GM19025 (cell line): ENCODE data around the gene CGB3.

Source experiments
- ATAC-seq: cut with Tn5 transposase; IDR thresholded peaks from one replicate; pipeline ENCODE4 v1.9.1; 2021; ENCODE audit warnings: mild to moderate bottlenecking, low read depth, moderate library complexity; ENCODE audit not compliant: unreplicated experiment

The CGB3 gene

DNA sequence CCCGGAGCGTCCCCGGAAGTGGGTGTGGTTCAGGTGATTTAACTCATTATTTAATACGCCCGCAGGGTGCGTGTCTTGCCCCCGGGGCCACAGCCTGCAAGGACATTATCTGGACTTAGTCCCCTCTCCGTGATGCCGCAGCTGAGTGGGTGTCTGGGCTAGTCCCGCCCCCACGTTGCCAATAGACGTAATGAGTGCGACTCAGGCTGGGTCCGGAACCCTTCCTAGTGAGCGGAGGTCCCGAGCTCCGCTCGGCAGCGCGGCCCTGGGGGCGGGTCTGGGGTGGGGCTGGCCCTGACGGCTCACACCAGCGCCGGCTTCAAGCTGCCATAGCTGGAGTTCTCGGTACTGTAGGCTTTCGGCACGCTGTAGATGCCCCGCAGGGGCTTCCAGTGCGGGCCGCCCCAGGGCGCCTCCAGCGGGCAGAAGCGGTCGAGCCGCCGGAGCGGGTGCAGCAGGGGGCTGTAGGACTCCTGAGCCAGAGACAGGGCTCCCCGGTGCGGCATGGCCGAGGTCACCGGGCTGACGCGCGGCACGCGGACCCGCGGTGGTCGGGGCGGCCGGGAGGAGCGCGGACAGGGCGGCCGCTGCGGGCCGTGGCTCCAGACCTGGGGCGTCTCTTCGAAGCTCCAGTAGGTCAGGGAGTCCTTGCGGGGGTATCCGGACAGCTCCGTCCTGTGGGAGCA, 6.3 kb downstream of the CGB3 start:
- peak; percentile 36 for ATAC-seq

DNA sequence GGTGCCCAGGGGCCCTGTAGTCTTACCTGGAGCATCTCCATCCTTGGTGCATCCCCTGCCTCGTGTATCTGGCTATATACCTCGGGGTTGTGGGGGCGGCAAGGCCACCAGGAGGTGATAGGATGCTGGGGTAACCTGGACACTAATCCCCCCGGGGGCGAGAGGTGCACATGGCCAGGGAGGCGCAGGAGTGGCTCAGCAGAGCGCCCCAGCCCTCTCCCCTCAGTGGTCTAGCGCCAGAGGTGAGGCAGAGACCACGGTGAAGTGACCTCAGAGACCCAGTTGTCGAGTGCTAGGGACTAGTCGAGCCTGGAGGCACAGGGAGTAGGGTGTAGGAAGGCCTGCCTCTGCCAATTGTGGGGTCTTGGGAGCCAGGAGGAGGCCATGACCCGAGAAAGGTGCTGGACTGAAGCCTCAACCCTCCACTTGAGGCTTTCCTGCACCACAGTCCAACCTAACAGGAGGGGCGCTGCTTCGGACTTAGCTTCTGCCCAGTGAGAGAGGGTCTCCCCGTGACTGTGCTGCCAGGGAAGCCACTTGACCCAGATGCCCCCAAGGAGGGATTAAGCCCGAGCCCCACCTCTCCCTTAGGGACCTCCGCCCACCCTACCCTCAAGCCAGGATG, 7.0 kb downstream of the CGB3 start, which contains the start of gene LHB:
LHB (minus strand) TSS at position 51 of the 625 bp plus-strand sequence; CDS start at position 41, 10 bp downstream.
- no peak for ATAC-seq

DNA sequence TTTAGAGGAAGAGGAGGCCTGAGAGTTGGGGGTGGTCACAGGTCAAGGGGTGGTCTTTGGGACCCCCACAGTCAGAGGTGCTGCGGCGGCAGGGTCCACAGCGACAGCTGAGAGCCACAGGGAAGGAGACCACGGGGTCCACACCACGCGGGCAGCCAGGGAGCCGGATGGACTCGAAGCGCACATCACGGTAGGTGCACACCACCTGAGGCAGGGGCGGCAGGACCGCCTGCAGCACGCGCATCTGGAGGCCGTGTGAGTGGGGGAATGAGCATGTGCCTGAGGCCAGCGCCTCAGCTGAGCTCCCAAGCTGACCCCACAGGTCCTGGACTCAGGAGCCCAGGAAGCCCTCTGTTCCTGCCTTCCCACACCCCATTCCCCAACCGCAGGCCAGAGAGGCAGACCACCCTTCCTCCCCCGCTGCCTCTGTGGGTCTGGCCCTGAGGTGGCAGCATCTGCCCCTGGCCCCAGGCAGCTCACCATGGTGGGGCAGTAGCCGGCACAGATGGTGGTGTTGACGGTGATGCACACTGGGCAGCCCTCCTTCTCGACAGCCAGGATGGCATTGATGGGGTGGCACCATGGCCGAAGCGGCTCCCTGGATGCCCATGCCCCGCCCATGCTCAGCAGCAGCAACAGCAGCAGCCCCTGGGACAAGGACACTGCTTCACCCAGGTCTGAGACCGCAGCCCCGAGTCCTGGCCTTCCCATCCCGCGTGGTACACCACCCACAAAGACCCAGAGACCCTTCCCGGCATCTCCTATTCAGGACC, 7.9 kb downstream of the CGB3 start:
- no peak for ATAC-seq

DNA sequence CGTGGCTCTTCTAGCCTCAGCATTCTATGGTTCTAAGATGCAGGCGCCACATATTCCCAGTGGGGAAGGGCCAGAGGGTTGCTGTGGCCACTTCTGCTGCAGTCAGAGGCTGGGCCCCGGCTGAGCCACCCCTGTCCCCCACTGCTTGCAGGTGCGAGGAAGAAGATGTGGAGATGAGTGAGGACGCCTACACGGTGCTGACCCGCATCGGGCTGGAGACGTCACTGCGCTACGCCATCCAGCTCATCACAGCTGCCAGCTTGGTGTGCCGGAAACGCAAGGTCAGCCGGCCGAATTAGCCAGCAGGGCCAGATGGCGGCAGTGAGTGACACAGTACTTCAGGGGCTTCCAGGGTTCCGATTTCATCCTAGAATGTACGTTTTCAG, 9.3 kb downstream of the CGB3 start:
- no peak for ATAC-seq

DNA sequence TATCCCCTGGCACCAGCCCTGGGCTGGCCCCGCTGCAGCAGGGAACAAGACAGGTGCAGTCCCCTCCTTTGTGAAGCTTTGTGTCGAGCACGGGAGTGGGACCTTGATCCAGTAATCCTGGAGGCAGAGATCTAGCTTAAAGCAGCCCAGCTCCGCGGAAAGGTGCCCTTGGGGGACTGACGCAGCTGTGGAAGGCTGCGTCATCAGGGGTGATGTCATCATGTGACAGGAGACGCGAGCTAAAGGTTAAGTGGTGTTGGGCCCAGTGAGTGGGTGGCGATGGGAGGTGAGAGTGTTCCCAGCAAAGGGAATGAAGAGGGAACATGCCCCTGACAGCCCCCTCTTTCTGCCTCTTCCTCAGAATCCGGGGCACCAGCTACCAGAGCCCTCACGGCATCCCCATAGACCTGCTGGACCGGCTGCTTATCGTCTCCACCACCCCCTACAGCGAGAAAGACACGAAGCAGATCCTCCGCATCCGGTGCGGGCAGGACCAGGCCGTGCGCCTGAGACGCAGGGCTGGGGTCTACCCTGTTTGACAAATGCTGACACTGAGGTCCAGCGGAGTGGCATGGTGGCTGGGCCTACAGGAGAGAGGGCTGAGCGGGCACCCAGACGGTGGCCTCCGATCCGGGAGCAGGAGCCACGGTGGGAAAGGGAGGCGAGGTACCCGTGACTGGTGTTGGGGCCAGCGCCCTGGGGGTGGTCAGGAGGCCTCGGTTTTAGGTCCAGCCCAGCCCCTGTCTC, 9.8 kb downstream of the CGB3 start:
- ATAC-seq: no peak

DNA sequence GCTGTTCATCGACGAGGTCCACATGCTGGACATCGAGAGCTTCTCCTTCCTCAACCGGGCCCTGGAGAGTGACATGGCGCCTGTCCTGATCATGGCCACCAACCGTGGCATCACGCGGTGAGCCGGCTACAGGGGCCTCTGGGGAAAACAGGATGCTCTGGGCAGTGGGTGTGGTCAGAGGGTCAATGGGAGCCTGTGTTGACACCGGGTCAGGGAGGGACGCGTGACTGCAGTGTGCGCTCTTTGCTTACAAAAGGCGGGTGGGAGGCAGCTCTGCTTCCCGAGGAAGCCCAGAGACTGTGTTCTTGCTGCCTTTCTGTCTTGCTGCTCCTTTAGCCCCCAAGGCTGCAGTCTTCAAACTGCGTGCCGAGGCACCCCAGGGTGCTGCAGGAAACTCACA, 12.9 kb downstream of the CGB3 start:
- ATAC-seq: no peak

DNA sequence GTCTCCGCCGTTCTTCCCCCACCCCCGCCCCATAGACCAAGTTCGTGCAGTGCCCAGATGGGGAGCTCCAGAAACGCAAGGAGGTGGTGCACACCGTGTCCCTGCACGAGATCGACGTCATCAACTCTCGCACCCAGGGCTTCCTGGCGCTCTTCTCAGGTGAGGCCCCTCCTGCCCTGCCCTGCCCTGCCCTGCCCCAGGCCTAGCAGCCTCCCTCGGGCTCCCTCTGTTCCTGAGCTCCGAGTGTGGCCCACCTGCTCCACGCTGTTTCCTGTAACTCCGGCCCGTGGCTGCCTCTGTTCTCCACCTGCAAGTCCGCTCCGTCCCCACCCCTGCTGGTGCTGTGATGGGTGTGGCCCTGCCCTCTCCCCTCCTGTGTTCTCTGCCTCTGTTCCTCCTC, 13.7 kb downstream of the CGB3 start:
- no peak for ATAC-seq

DNA sequence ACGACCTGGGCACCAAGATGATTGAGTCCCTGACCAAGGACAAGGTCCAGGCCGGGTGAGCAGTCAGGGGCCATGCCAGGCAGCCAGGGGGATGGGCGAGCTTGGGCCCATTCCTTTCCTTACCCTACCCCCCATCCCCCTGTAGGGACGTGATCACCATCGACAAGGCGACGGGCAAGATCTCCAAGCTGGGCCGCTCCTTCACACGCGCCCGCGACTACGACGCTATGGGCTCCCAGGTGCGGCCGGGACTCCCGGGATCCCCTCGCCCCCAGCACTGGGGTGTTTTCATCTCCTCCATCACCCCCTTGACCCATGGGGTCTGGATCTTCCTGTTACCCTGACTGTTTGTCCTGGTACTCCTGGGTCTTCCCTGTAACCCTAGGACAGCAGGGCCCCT, 14.3 kb downstream of the CGB3 start:
- no peak for ATAC-seq

DNA sequence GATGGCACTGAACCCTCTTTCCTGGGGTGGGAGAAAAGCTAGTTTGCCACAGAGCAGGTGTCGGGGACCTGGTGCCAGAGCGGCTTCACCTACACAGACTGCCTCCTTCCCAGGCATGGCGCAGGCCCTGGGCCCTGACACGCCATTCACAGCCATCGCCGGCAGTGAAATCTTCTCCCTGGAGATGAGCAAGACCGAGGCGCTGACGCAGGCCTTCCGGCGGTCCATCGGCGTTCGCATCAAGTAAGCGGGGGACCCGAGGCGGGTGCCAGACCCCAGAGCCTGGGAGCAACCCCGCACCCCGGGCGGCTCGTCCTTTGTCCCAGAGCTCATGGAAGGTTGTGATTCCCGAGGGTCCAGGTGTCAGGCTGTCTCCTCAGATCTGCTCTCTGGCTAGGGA, 17.2 kb downstream of the CGB3 start:
- ATAC-seq: no peak

DNA sequence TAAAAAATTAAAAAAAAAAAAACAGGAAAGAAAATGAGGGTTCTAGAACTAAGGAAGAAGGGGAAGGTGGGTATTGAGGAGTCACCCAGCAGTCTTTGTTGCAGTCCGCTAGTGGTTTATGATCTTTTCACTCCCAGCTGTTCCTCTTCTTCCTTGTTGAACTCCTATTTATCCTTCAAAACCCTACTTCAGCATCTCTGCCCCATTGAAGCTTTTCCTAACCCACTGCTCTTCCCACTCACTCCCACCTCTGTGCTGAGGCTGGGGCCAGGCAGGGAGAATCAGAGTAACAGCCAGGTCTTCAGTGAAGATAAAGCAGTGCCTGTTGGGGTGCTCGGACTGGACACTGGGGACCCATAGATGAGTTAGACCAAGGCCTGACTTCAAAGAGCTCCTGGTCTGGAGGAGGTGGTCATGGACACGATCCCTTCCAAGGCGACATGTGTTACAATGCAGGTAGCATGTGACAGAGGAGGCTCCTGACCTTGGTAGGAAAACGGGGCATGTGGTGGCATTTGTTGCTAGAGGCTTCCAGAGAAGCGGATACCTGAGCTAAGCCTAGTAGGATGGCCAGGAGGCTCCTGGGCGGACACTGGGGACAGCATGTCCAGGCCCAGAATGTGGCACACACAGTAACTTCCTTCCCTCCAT, 19.0 kb downstream of the CGB3 start:
- ATAC-seq: no peak

DNA sequence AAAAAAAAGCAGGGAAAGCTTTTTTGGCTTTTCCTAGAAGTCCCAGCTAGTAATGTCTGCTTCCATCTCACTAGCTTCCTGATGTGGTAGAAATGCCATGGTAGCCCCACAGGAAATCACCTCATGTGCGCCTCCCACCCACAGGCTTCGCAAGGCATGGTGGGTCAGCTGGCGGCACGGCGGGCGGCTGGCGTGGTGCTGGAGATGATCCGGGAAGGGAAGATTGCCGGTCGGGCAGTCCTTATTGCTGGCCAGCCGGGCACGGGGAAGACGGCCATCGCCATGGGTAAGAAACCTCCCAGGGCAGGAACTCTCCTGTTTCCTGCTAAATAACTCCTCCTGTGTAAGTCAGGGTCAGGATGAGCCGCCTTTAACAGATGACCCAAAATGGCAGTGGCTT, 20.0 kb downstream of the CGB3 start:
- no peak for ATAC-seq

DNA sequence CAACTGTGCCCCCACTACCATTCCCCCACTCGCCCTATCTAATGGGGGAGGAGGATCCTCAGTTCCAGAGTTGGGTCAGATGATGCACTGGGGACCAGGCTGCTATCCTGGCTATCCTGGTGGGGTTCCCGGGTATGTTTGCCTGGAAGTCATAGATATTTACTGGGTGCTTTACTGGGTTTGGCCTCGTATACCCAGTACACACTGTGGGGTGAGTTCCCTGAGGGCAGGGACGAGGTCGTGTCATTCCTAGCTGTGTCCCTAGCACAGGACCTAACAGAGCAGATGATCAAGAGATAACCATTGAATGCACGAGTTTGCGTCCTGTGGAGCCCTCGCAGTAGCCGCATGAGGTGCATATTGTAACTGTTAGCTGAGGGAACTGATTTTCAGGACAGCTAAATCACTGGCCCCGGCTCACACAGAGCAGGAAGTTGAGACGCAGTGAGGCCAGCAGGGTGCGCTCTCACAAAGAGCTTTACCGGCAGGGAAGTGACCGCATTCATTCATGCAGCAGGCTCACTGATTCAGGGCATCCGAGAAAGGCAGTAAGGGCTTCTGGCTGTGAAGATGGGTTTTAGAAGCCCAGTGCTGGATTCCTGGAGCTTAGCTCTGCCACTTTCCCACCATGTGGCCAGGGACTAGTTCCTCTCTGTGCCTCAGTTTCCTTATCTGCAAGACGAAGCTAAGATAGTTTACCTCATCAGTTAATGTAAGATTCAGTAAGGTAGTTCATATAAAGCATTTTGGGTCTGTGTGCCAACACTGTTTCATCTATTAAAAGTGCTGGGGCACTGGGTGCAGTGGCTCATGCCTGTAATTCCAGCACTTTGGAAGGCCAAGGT, 24.4 kb downstream of the CGB3 start:
- no peak for ATAC-seq

DNA sequence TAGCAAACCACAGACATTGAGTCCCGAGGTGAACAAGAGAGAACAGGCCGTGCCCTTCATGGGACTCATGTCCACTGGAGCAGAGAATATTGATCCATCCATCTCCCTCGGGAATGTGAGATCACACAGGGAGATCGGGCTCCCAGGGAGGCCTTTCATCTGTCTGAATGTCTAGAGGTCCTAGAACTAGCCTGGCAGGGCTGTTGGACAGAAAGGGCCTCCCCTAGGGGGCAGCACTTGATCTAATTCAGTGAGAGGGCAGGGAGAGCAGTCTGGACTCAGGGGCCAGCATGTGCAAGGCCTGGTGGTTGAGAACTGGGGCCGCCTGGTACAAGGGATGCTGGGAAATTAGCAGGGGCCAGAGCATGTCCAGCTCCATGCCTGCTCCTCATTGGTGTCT, 26.2 kb downstream of the CGB3 start:
- no peak for ATAC-seq

DNA sequence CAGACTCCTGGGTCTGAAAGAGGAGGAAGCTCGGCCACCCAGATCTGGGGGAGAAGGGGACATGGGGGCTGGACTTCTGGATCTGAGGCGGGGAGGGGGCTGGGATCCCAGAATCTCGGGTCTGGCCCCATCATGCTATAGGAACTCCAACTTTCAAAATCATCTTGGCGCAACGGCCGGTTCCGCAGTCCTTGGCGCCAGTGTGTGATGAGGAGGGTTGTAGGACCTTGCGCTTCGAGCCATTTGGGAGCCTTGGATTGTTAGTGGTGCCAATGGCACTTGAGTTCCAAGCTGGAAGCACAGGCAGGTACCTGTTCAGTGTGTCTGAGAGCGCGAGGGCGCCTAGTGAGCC, 30.1 kb downstream of the CGB3 start:
- ATAC-seq: no peak

DNA sequence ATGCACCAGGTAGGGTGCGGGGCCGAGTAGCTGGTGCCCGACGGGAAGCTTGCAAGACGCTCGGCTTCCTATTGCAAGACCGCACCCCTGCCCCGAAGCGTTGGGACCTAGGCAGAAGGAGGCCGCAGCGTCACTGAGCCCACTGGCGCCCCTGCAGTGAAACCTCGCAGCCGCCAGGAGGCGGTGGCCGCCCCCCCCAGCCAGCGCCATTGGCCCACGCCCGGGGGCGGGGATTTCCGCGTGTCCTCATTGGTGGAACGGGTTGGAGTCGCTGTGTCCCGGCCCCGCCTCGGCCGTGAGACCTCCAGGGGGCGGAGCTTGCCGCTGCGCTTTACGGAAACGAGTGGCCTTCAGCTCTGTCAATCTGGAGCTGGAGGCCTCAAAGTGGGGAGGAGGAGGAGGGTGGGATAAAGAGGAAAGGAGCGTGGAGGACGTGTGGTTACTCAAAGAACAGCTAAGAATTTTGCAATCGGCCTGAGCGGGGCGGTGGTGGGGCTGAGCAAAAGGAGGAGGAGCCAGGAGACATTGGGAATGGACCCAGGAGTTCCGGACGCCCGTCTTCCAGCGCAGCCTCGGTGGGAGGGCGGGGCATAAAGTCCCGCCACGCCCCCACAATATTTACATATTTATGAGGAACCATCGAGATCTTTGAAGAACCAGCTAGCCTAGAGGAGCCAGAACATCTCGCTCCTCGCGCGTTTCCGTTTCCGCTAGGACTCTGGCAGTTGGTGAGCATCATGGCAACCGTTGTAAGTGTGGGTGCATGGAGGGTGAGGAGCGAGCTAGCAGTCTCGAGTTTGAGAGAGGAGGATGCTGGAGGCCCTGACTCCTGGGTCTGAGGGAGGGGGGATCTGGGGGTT, 30.7 kb downstream of the CGB3 start, which contains the start of the genes GYS1 and RUVBL2:
GYS1 (minus strand) TSS at position 135 of the 860 bp plus-strand sequence. CDS start 197 bp downstream, outside the sequence.
RUVBL2 (plus strand) TSS at position 713 of the 860 bp plus-strand sequence; CDS start at position 738, 25 bp downstream.
- peak; percentile 84 for ATAC-seq

DNA sequence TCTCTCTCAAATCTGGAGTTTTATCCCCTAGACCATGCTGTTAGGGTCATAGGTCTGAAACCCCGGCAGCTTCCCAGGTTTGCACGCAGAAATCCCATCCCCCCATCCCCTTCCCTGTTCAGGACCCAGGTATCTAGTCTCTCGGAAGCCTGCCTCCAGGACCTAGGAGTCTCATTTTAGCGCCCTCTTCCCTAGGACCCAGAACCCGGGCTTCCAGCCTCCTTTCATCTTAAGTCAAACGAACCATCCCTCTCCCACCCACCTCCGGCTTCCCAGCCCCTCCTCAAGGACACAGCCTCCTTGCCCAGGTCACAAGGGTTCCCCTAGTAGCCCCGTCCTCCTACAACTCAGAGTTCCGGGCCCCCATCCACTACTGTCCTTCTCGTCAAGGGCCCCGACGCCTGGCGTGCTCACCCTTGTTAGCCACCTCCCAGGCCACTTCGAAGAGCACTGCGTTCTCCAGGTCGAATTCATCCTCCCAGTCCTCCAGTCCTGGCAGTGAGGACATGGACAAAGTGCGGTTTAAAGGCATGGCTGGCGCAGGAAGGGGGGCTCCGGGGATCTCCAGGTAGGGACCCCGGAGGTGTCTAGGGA, 31.5 kb downstream of the CGB3 start:
- no peak for ATAC-seq

DNA sequence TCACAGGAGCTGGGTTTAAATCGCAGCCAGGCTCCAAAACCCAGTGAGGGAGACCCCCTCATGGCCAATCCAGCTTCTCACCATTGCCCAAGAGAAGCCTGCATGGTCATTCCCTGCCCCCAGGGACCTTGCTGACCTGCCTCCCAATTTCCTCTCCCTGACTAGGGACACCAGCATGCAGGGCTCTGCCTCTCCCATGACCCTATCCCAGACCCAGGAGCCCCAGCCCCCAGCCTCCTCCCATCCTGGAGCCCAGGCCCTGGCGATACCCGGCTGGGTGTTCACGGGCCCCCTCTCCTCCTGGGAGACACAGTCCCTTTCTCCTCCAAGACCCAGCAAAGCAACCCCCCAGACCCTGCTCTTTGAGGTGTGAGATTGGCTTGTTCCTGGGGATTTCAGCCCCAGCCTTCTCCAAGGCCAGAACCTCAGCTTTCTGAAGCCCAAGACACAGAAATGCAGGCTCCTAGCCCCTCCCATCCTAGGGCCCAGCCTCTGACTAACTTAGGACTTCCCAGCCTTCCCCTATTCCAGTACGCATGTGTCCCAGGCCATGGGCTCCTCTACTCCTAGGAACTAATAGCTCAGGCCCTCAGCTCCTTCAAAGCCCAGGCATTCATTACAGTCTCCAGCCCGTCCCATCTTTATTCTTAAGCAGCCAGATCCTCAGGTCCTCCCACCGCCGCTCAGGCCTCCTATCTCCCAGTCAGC, 32.1 kb downstream of the CGB3 start:
- ATAC-seq: no peak
